HG02571 (cell line): ENCODE data around the gene AIF1L.

Experiments used
- ATAC-seq: cut with Tn5 transposase; IDR thresholded peaks from one replicate; pipeline ENCODE4 v1.9.1; 2021; ENCODE audit warnings: mild to moderate bottlenecking, moderate library complexity; ENCODE audit not compliant: unreplicated experiment

The AIF1L gene

DNA sequence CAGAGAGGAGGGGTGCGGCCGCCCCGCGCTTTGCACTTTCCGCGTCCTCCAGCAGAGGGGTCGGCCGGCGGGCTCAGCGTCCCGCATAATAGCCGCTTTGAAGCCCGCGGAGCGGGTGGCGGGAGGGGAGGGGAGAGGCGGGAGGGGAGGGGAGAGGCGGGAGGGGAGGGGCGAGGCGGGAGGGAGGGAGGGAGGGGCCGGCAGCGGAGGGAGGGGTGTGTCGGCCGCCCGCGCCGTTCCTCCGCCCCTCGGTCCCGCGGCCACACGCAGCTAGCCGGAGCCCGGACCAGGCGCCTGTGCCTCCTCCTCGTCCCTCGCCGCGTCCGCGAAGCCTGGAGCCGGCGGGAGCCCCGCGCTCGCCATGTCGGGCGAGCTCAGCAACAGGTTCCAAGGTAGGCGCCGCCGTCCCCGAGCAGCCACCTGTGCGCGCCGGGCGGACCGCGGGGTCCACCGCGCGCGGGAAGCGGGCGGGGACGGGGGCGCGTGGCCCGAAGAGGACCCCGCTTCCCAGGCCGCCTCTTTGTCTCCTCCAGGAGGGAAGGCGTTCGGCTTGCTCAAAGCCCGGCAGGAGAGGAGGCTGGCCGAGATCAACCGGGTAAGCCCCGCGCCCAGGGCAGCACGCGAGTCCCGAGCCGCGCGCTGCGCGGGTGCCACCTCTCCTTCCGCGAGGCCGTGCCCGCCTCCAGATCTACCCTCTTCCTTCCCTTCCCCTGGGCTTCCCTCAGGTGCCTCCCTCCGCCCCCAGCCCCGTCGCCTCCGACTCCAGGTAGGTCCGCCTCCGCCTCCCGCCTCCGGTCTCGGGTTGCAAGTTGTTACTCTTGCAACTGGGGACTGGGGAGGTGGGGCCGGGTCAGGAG, at the start of gene AIF1L:
Gene AIF1L, plus strand, starts transcription at position 263 of the 857 bp plus-strand sequence. Its CDS starts 99 bp downstream, at position 362.
- no peak for ATAC-seq

GRCh38 chr9:131046581-131047202, 49.6 kb upstream of the AIF1L start:
- no peak for ATAC-seq

DNA sequence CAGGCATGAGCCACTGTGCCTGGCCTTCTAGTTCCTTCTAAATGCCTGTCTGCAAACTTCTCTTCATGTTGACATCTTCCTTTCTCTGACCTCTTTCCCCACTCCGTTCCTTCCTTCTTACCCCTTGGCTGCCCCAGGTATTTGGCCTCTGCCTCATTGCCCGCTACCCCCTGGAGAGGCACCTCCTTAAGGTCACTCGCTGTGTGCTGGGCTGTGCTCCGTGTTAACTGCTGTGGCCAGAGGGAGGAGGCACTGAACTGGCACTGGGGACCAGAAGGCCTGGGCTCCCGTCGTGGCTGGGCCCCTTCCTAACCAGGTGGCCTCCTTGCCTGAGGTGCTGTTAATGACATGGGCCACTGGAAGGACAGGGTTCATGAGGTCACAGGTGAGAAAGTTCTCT, 48.0 kb upstream of the AIF1L start:
- ATAC-seq: no peak

DNA sequence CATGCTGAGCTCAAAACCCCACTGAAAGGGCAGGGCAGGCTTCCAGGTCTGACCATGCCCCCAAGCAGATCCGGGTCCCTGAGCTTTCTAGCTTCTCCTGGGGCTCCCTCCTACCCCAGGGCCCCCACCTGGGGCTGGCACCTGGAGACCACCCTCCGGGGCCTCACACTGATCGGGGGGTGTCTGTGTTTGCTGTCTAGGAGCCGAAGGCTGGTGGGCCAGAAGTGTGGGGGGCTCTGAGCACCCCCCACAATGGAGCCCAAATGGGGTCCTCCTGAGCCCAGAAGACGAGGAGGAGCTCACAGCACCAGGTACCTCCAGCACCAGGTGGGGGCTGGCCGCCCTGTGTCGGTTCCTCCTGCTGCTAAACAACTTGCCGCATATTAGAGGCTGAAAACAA, 47.5 kb upstream of the AIF1L start:
- ATAC-seq: no peak

DNA sequence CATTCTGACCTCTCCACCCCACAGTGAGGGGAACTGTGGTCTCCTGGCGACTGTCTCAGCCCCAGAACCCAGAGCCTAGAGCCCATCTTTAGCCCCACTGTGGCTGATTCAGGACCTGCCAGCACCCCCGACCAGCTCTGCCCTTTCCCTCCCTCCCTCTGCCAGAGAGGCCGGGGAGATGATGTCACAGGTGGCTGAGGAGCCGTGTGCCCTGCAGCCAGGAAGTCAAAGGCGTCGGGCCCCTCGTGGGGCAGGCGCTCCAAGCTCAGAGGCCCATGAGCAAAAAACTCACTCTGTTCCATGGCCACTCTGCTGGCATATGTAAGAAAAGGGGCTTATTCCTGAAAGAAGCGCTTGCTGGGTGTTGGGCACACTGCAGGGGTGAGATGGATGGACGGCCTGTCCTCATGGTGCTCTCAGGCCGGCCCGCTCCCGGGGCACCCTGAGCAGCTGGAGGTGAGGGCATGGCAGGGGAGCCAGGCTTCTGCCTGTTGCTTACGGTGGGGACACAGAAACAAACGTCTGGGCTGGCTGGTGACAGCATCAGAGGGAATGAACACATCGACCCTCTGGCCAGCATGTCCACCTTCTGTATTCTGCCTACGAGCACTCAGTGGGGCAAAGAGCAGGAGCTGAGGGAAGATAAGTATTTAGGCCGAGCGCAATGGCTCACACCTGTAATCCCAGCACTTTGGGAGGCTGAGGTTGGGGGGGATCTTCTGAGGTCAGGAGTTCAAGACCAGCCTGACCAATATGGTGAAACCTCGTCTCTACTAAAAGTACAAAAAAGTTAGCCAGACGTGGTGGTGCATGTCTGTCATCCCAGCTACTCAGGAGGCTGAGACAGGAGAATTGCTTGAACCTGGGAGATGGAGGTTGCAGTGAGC, 46.3 kb upstream of the AIF1L start:
- ATAC-seq: no peak

DNA sequence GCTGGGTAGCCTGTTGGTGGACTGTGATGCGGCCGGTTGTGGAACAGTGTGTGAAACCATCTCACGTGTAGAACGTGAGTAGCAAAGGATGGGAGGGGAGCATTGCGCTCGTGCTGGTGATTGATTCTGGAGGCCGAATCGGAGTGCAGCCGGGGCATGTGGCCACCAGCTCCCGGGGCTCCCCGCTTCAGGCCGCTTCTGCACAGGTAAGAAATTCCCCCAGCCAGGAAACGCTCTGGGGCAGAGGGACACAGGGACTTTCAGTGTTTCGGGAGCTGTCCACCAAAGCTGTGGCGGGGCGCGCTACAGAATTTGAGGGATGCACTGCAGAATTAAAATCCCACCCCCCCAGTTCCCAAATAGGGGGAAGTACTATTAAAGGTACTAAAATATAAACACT, 45.5 kb upstream of the AIF1L start:
- ATAC-seq: no peak

DNA sequence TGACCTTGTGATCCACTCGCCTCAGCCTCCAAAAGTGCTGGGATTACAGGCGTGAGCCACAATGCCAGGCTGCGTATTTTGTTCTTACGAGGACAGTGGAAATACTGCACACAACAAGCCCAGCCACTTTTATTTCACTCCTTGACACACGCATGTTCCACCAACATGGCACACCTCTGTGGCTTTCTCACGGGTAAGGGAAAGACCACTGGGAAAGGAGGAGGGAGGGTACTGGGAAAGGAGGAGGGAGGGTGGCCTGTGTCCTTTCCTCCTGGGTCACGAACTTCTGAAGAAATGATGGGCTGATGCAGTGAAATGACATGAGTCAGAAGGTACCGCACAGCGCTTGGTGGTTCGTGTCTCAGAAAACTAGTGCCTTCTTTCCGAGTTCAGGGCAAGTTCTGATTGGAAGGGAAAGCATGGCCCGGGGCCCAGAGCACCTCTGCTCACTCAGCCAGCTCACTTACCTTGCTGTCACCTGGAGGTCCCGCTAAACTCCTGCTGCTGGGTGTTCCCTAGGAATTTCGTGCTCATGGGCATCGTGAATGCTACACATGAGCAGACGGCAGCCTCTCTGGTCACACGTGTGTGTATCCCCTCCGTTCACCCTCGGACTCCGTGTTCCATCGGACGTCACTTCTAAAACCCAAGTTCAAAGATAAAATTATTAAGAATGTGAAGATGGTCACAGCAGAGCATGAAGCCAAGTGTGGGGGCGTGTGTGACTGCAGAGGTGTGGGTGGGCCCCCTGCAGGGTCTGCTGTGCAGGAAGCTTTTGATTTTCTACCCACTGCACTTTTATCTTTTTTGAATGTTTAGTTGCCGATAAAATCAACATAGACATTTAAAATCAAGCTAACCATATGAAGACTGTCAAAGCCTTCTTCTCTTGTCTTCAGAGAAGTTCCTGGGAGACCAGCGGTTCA, 44.5 kb upstream of the AIF1L start:
- ATAC-seq: no peak

DNA sequence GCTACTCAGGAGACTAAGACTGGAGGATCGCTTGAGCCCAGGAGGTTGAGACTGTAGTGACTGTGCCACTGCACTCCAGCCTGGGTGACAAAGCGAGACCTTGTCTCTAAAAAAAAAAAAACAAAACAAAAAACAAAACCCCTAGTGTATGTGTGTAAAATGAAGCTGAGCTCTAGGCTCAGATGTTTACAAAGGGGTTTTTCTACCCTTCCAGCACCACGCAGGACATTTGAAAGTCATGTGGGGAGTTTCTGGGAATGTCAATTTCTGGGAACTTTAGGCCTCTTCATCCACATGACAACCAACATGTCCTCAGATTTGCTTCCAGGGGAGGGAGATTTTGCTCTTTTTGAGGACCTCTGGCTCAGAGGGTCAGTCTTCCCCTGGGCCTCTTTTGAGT, 42.4 kb upstream of the AIF1L start:
- no peak for ATAC-seq

GRCh38 chr9:131056781-131057506, 39.4 kb upstream of the AIF1L start:
- no peak for ATAC-seq

GRCh38 chr9:131060900-131061630, 35.3 kb upstream of the AIF1L start:
- no peak for ATAC-seq

DNA sequence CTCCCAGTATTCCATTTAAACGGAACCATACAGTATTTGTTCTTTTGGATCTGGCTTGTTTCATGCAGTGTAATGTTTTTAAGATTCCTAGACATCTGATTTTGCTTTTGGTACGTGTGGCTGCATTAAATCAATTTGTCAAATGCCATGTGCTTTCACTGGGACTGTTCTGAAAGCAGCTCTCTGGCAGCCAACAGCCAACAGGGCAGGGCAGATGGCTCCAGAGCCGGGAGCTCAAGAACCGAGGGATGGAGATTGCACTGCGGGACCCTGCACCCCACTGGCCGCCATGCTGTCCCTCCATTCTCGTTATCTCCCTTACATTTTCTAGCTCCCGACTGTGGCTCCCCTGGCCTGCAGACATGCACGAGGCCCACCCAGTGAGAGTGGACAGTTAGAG, 33.4 kb upstream of the AIF1L start:
- ATAC-seq: no peak

DNA sequence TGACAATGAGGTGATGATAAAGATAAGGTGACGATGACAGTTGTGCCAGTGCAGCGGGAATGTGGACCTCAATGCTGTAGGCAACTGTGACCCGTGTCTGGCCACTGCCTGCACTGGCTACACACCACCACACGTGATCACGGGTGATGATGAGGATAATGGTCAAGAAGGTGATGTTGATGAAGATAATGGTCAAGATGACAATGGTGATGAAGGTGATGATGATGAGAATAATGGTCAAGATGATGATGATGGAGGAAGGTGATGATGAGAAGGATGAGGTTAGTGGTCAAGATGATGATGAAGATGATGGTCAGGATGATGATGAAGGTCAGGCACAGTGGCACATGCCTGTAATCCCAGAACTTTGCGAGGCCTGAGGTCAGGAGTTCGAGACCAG, 30.7 kb upstream of the AIF1L start:
- no peak for ATAC-seq

- ATAC-seq: no peak
Observed at GRCh38 chr9:131067625-131068024, 28.7 kb upstream of the AIF1L start.

- ATAC-seq: no peak
Observed at GRCh38 chr9:131068076-131068816, 28.1 kb upstream of the AIF1L start.

- no peak for ATAC-seq
Observed at GRCh38 chr9:131069699-131070098, 26.6 kb upstream of the AIF1L start.

DNA sequence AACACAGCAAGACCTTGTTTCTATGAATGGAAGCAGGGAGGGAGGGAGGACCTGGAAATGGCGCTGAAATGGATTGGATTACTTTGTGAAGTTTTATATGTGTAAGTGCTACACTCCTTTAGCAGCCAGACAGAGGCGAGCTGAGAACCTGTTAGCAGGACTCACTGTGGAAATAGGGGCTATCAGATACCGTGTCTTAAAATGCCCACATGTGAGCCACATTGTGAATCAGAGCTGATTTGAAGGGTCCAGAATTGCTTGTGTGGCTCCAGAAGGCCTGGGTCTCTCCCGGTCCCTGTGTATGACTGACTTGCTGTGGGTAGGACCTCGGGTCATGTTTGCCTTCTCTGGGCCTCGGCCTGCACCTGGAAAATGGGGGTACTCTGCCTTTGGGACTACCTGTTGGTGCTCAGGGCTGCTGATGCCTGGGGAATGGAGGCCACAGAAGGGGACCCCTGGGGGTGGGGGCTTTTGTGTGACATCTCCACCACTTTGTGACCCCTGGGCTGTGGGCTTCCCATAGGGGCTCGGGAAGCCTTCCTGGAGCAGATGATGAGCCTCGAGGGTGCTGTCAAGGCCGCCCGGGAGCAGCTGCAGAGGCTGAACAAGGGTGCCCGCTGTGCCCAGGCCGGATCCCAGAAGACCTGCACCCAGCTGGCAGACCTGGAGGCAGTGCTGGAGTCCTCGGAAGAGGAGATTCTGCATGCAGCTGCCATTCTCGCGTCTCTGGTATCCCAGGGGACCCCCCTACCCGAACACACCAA, 24.0 kb upstream of the AIF1L start:
- ATAC-seq: no peak

DNA sequence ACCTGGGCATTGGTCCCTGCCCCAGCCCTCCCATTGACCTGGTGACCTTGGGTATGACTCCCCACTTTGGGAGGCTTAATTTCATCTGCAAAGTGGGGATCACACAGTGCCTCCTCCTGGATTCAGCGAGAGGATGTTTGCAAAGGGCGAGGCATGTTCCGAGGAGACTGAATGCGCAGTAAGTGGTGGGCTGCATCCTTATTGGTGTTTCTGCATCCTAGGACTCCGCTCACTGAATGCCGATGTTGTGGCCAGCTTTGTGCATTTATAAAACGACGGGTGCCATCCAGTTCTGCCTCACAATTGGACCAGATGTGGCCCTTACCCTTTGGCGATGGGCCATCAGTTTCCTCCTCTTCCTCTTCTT, 23.5 kb upstream of the AIF1L start:
- no peak for ATAC-seq
